GM12865 (cell line): ENCODE measurements around the gene LAMP5.

Source experiments
- DNase-seq: peaks from one replicate; pipeline ENCODE4 v3.0.0; 2010; ENCODE audit warnings: low read depth
- H3K4me3 ChIP-seq: 2 replicates; pipeline ENCODE4 v1.5.1; 2011; ENCODE audit warnings: mild to moderate bottlenecking, low read depth, low read length, control low read depth
- TF ChIP-seq, protein P1 (sequence below): IDR thresholded peaks from 2 replicates; pipeline ENCODE4 v1.5.1; 2011; ENCODE audit warnings: low read length, control low read depth, low read depth, inconsistent platforms; ENCODE audit not compliant: insufficient read depth; ENCODE audit errors: missing control alignments

LAMP5 gene, protein sequence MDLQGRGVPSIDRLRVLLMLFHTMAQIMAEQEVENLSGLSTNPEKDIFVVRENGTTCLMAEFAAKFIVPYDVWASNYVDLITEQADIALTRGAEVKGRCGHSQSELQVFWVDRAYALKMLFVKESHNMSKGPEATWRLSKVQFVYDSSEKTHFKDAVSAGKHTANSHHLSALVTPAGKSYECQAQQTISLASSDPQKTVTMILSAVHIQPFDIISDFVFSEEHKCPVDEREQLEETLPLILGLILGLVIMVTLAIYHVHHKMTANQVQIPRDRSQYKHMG

DNA sequence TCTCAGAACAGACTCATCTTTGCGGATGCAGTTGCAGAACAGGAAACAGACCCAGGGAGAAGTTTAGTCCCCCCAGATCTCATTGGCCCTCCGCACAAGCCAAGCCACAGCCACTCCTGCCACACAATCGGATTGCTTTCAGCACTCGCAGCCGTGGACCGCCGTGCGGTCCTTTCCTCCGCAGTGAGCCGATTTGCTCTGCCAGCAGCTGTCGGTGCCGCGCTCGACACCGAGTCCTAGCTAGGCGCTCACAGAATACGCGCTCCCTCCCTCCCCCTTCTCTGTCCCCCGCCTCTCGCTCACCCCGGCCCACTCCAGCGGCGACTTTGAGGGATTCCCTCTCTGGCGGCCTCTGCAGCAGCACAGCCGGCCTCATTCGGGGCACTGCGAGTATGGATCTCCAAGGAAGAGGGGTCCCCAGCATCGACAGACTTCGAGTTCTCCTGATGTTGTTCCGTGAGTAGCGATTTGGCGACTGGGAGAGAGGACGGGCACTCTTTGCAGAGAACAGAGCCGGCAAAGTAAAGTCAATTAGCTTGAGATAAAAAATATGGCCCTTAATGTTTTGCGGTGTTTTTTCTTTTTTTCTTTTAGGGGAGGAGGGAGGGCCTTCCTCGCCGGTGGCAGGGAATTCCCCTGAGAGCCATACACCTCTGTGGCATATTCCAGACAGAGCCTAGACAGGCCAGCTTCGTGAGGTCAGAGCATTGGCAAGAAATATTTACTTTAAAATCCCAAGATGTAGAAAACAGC is at the start of gene LAMP5:
Gene LAMP5, plus strand, starts transcription at position 130 of the 753 bp plus-strand sequence. Its CDS starts 263 bp downstream, at position 393.
- TF ChIP-seq, protein P1, sequence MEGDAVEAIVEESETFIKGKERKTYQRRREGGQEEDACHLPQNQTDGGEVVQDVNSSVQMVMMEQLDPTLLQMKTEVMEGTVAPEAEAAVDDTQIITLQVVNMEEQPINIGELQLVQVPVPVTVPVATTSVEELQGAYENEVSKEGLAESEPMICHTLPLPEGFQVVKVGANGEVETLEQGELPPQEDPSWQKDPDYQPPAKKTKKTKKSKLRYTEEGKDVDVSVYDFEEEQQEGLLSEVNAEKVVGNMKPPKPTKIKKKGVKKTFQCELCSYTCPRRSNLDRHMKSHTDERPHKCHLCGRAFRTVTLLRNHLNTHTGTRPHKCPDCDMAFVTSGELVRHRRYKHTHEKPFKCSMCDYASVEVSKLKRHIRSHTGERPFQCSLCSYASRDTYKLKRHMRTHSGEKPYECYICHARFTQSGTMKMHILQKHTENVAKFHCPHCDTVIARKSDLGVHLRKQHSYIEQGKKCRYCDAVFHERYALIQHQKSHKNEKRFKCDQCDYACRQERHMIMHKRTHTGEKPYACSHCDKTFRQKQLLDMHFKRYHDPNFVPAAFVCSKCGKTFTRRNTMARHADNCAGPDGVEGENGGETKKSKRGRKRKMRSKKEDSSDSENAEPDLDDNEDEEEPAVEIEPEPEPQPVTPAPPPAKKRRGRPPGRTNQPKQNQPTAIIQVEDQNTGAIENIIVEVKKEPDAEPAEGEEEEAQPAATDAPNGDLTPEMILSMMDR, result no peak
- peak; percentile 22 for DNase-seq
- peak within 1 kb of the TSS; percentile 3; the same call in 1 of the 2 replicates for H3K4me3 ChIP-seq

DNA sequence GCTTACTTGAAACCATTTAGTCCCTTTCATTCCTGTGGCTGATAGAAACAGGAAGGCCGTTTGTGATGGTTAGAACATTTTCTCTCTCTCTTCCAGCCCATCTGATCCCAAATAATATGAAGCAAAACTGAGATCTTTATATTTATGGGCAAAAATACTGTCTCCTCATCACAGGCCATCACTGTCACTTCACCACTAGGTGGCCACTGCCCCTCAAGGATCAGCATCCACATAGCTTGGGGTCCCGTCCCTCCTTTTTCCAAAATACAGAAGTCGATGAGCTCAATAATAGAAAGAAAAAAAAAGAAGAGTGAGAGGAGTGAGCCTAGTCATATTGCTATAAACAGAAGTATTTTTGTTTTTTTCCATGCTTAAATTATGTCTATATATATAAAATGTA is 46.4 kb upstream of the LAMP5 start:
- TF ChIP-seq, protein P1, result peak; percentile 68
- no peak overlapping the region for H3K4me3 ChIP-seq
- DNase-seq, result peak; percentile 25

DNA sequence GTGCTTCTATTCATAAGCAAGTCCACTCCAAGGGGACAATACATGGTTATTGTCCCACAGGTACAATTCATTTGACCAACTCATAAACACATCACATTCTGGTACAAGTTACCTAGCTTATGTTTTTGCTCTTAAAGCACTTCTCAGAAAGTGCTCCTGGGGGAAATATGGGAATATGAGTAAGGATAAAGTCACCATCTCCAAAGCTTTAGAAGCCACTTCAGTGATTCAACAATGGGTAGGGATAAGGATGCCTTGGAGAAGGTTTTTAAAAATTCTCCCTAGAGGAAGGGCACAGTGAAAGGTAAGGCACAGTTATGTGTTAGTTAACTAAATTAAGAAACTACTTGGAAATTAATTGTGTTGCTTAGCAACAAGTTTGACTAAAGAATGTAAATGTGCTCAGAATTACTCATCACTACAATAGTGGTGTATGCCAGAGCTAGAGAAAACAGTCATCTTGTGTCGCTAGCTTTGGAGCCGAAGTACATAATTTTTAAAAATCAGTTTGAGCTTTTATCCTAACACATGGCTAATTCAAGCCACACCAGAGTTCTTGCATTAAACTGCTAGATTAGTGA is 39.5 kb upstream of the LAMP5 start:
- H3K4me3 ChIP-seq, result no peak overlapping the region
- no peak for DNase-seq
- TF ChIP-seq, protein P1, result no peak

DNA sequence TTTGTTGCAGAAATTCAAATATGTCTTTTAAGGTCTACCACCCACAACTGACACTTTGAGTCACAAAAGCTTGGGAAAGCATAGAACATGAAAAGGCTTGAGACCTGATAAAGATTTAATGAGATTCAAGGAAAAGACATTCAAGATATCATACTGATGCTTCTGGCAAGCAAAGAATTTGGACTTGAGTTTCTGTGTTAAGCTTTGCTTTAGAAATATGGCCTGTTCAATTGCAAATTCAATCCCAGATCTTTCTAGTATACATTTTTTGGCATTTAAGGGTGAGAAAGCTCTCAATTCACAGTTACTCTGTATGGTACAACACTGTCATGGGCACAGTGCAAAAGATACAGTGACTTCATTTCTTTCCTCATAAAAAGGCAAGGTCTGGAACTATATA is 38.9 kb upstream of the LAMP5 start:
- TF ChIP-seq, protein P1, result no peak
- no peak for DNase-seq
- no peak overlapping the region for H3K4me3 ChIP-seq

DNA sequence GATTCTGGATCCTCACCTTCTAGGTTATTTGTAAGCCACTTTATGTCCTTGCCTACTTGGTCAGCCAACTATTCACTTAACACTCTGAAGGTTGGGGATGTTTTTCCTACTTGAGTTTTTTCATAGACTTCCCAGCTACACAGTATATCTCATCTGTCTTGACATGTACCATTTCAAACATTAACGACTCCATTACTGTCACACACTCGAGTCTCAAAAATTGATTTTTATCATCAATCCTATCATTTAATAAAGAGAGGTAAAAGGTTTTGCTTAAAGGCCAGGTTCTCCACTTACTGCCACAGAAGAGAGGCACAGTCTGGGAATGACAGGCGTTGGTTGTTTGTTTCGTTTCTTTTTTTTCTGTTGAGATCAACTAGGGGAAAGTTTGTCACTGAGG is 38.2 kb upstream of the LAMP5 start:
- TF ChIP-seq, protein P1, result no peak
- no peak for DNase-seq
- no peak overlapping the region for H3K4me3 ChIP-seq

DNA sequence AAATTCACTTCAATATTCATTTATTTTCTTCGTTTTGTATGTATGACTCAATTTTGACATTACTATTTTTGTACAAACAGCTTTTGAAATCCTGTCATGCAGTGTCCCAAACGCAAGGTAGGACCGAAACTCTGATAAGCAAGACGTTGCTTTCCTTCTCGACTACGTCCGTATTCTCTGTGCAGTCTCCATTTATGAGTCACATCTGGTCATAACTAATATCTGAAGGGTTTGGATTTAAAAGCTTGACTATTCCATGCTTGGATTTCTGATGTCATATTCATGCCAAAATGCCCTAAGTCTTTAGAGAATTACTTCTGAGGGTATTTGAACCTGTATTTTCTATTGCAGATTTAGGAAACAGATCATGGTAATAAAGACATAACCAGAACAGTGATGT is 37.8 kb upstream of the LAMP5 start:
- DNase-seq, result no peak
- TF ChIP-seq, protein P1, result no peak
- no peak overlapping the region for H3K4me3 ChIP-seq

DNA sequence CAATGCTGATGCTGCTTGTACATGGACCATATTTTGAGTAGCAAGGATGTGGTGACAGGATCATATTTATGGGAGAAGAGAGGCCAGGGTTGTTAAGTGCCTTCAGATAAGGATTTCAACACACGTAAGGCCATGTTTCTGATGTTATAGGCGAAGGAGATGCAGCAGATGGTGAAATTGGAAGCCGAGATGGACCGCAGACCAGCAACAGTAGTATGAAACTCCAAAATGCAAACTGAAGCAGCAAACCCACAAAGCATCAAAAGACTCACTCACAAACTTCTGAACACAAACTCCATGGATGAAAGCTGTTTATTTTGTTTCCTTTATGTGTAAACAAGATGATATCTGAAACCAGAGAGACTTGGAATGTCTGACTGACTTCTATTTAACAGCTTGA is 35.6 kb upstream of the LAMP5 start:
- no peak for DNase-seq
- TF ChIP-seq, protein P1, result no peak
- no peak overlapping the region for H3K4me3 ChIP-seq
